Measurements from ENCODE around the gene PRR7. TPM values are rescaled to one million over a fixed set of nuclear protein-coding genes. Genes with fewer than 3 reads are reported as not detected.

PRR7 gene
- total RNA-seq, 1 donor from 2014 or later: 2.1 TPM

GRCh38 chr5:177403102-177403791 is 43.4 kb upstream of the PRR7 start:
- TF ChIP-seq CTCF (IDR thresholded peaks at IDR 0.05): no peak

GRCh38 chr5:177403792-177404640 is 42.6 kb upstream of the PRR7 start:
- intact Hi-C loops (cut with DNase I): loop anchor here (10.0 kb wide), 1 partner anchor 51 kb away; no protein-coding TSS in a partner anchor
- peak; percentile 74 for TF ChIP-seq CTCF (IDR thresholded peaks at IDR 0.05)
- Histone ChIP-seq H3K9me3 (no peaks in the 10 kb centered on the region), H3K36me3 (no peaks in the 10 kb centered on the region), H3K27me3 (peaks cover 50% of the 10 kb centered on the region), H3K4me3 (peak overlapping the region; percentile 63), H3K4me1 (peaks cover 43% of the 10 kb centered on the region), H3K27ac (no peak overlapping the region)
- ATAC-seq (peak; percentile 91), DNase-seq (peak; percentile 93)

More at GRCh38 chr5:177403102-177403791, 43.4 kb upstream of the PRR7 start:
- intact Hi-C loops (cut with DNase I): loop anchor here (10.0 kb wide), 1 partner anchor 52 kb away; no protein-coding TSS in a partner anchor
- ATAC-seq (no peak), DNase-seq (no peak)
- Histone ChIP-seq H3K9me3 (no peaks in the 10 kb centered on the region), H3K27ac (no peak overlapping the region), H3K27me3 (peaks cover 58% of the 10 kb centered on the region), H3K36me3 (no peaks in the 10 kb centered on the region), H3K4me3 (peak overlapping the region; percentile 63), H3K4me1 (peaks cover 43% of the 10 kb centered on the region)

GRCh38 chr5:177404641-177405179 is 41.9 kb upstream of the PRR7 start:
- Histone ChIP-seq H3K36me3 (no peaks in the 10 kb centered on the region), H3K27me3 (peaks cover 43% of the 10 kb centered on the region), H3K27ac (no peak overlapping the region), H3K4me1 (peaks cover 43% of the 10 kb centered on the region), H3K4me3 (peak overlapping the region; percentile 63), H3K9me3 (no peaks in the 10 kb centered on the region)
- ATAC-seq (no peak), DNase-seq (no peak)
- intact Hi-C loops (cut with DNase I): loop anchor here (10.0 kb wide), 1 partner anchor 50 kb away; no protein-coding TSS in a partner anchor
- no peak for TF ChIP-seq CTCF (IDR thresholded peaks at IDR 0.05)

- Histone ChIP-seq H3K27ac (no peak overlapping the region), H3K4me1 (peaks cover 41% of the 10 kb centered on the region), H3K27me3 (peaks cover 37% of the 10 kb centered on the region), H3K4me3 (no peak overlapping the region), H3K9me3 (no peaks in the 10 kb centered on the region), H3K36me3 (no peaks in the 10 kb centered on the region)
- ATAC-seq (no peak), DNase-seq (no peak)
- no peak for TF ChIP-seq CTCF (IDR thresholded peaks at IDR 0.05)
- intact Hi-C loops (cut with DNase I): loop anchor here (10.0 kb wide), 1 partner anchor 49 kb away; no protein-coding TSS in a partner anchor
Measured at GRCh38 chr5:177405312-177405711, 41.3 kb upstream of the PRR7 start.

- TF ChIP-seq CTCF (IDR thresholded peaks at IDR 0.05): no peak
- Histone ChIP-seq H3K27ac (no peak overlapping the region), H3K27me3 (peaks cover 32% of the 10 kb centered on the region), H3K4me1 (peaks cover 38% of the 10 kb centered on the region), H3K4me3 (no peak overlapping the region), H3K36me3 (no peaks in the 10 kb centered on the region), H3K9me3 (no peaks in the 10 kb centered on the region)
- DNase-seq (no peak), ATAC-seq (peak; percentile 57)
- intact Hi-C loops (cut with DNase I): loop anchor here (10.0 kb wide), 1 partner anchor 49 kb away; no protein-coding TSS in a partner anchor
Measured at GRCh38 chr5:177405805-177406204, 40.8 kb upstream of the PRR7 start.

Measured in upper lobe of right lung (tissue), 1 donor.